ENCODE measurements around the gene INMT. TPM values are rescaled to one million over a fixed set of nuclear protein-coding genes. Genes with fewer than 3 reads are reported as not detected.

INMT gene
- polyA plus RNA-seq, 2 of the 4 experiments (the other 2 are of a cell fraction), result not detected

DNA sequence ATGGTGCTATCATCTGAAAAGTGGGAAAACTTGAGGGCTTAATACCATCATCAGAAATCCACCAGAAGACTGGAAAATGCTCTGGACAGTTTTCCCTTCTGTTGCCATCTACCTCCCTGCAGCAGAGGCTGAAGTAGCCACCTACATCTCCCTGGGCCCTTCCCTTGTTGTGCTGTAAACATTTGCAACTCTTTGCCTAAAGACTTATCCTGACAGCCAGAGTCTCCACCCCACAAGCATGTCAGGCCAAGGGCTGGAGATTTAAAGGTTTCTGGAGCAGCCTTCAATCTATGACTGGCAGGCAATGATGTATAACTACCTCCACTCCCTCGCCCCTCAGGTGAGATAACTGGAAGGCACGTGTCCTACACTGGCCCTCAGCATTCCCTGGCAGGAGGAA is 29.7 kb upstream of the INMT start:
- Histone ChIP-seq H3K27ac (no peak overlapping the region), H3K9me3 (peaks cover 36% of the 10 kb centered on the region), H3K4me2 (no peak overlapping the region), H3K4me1 (peaks cover 6% of the 10 kb centered on the region; the same call in 2 of the 3 replicates), H3K4me3 (no peak overlapping the region)
- DNase-seq (ENCODE audit: low read depth in 1 of 2, low spot score in 1 of 2), result no peak
- FAIRE-seq, result no peak
- ChIA-PET POLR2A (no interaction called here), CTCF (interaction anchor here (6.3 kb wide), 1 partner anchor 18 kb away, joined by 48 read pairs; no protein-coding TSS in a partner anchor)
- TF ChIP-seq, protein P1, sequence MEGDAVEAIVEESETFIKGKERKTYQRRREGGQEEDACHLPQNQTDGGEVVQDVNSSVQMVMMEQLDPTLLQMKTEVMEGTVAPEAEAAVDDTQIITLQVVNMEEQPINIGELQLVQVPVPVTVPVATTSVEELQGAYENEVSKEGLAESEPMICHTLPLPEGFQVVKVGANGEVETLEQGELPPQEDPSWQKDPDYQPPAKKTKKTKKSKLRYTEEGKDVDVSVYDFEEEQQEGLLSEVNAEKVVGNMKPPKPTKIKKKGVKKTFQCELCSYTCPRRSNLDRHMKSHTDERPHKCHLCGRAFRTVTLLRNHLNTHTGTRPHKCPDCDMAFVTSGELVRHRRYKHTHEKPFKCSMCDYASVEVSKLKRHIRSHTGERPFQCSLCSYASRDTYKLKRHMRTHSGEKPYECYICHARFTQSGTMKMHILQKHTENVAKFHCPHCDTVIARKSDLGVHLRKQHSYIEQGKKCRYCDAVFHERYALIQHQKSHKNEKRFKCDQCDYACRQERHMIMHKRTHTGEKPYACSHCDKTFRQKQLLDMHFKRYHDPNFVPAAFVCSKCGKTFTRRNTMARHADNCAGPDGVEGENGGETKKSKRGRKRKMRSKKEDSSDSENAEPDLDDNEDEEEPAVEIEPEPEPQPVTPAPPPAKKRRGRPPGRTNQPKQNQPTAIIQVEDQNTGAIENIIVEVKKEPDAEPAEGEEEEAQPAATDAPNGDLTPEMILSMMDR (IDR thresholded peaks at IDR 0.05), result no peak
- no peak for TF ChIP-seq NR3C1 (IDR thresholded peaks at IDR 0.05)
- TF ChIP-seq NPAS2 (CRISPR knock-in tag; IDR thresholded peaks at IDR 0.05; ENCODE audit: borderline replicate concordance), result no peak
- TF ChIP-seq, protein P2, sequence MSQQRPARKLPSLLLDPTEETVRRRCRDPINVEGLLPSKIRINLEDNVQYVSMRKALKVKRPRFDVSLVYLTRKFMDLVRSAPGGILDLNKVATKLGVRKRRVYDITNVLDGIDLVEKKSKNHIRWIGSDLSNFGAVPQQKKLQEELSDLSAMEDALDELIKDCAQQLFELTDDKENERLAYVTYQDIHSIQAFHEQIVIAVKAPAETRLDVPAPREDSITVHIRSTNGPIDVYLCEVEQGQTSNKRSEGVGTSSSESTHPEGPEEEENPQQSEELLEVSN (IDR thresholded peaks at IDR 0.05; ENCODE audit: borderline replicate concordance, low read depth), result no peak
- TF ChIP-seq, protein P3, sequence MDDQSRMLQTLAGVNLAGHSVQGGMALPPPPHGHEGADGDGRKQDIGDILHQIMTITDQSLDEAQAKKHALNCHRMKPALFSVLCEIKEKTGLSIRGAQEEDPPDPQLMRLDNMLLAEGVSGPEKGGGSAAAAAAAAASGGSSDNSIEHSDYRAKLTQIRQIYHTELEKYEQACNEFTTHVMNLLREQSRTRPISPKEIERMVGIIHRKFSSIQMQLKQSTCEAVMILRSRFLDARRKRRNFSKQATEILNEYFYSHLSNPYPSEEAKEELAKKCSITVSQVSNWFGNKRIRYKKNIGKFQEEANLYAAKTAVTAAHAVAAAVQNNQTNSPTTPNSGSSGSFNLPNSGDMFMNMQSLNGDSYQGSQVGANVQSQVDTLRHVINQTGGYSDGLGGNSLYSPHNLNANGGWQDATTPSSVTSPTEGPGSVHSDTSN (IDR thresholded peaks at IDR 0.05), result no peak
- TF ChIP-seq RCOR1 (IDR thresholded peaks at IDR 0.05; ENCODE audit: low read depth, low read length), result no peak
- TF ChIP-seq CBX8 (IDR thresholded peaks at IDR 0.05), result no peak
- TF ChIP-seq JUN (IDR thresholded peaks at IDR 0.05), result no peak
- TF ChIP-seq RAD21 (conservative IDR thresholded peaks at IDR 0.05 in 1 of 2, IDR thresholded peaks at IDR 0.05 in 1 of 2), result no peak
- TF ChIP-seq, protein P4, sequence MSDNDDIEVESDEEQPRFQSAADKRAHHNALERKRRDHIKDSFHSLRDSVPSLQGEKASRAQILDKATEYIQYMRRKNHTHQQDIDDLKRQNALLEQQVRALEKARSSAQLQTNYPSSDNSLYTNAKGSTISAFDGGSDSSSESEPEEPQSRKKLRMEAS (IDR thresholded peaks at IDR 0.05), result no peak
- 0% methylated on average over 2 of the region's 2 CpGs for WGBS (ENCODE audit: missing lambda C conversion rate)
- ATAC-seq, result no peak

DNA sequence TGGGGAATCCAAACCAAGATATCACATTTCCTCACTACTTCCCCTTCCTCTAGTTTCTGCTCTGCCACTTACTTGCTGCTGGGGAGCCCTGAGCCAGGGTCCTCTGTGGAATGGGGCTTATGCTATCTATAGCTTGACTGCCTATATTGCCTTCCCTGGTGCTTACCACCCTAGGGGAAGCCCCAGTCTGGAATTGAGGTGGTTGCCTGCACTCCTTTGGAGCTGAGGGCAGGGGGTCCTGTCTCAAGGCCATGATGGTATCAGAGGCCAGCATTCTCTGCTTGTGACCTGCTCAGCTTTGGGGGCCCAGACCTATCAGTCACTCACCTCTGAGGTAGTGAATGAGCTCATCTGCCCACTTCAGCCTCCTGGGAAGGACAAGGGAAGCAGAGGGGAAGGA is 29.3 kb upstream of the INMT start:
- ChIA-PET POLR2A (no interaction called here), CTCF (interaction anchor here (6.3 kb wide), 1 partner anchor 17 kb away, joined by 48 read pairs; no protein-coding TSS in a partner anchor)
- no peak overlapping the region for H3K4me2 ChIP-seq
- no peak overlapping the region for H3K27ac ChIP-seq
- no peak for DNase-seq (ENCODE audit: low read depth in 1 of 2, low spot score in 1 of 2)
- H3K9me3 ChIP-seq, result peaks cover 31% of the 10 kb centered on the region
- no peak for FAIRE-seq
- TF ChIP-seq MAFK (IDR thresholded peaks at IDR 0.05; ENCODE audit: partially characterized antibody) (no peak), PHF8 (IDR thresholded peaks at IDR 0.05; ENCODE audit: borderline replicate concordance, low read depth) (no peak), TFCP2L1 (CRISPR knock-in tag; IDR thresholded peaks at IDR 0.05) (no peak)
- TF ChIP-seq, protein P2 (IDR thresholded peaks at IDR 0.05; ENCODE audit: borderline replicate concordance, low read depth), result no peak
- H3K4me3 ChIP-seq, result no peak overlapping the region
- ATAC-seq, result no peak
- peaks cover 6% of the 10 kb centered on the region; the same call in 2 of the 3 replicates for H3K4me1 ChIP-seq

DNA sequence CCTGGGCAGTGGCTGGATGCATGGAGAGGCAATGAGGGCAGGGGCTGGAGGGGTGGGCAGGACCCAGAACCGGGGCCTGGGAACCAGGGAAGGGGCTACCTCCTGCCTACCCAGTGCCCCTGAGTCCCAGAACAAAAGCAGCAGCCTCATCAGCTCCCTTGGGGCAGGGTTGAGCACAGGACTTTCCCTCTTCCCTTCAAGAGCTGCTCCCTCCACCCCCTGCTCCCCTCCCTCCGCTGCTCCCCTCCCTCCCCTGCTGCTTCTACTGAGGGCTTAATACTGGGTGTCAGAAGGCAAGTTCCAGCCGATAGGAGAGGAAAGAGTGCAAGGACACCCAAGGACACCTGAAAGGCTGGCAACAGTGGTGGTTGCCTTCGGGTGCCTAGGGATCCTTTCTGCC is 28.2 kb upstream of the INMT start:
- Histone ChIP-seq H3K4me2 (no peak overlapping the region), H3K4me1 (peaks cover 6% of the 10 kb centered on the region; the same call in 2 of the 3 replicates), H3K27ac (no peak overlapping the region), H3K9me3 (peaks cover 20% of the 10 kb centered on the region), H3K4me3 (no peak overlapping the region)
- DNase-seq (ENCODE audit: low read depth in 1 of 2, low spot score in 1 of 2) (no peak), FAIRE-seq (no peak), ATAC-seq (no peak)
- TF ChIP-seq ZSCAN20 (CRISPR knock-in tag; IDR thresholded peaks at IDR 0.05) (no peak), HEYL (CRISPR knock-in tag; IDR thresholded peaks at IDR 0.05) (no peak), ESRRA (IDR thresholded peaks at IDR 0.05; ENCODE audit: borderline replicate concordance, low read length) (no peak)
- CTCF ChIA-PET, result interaction anchor here (1.4 to 6.3 kb wide), 2 partner anchors 16 to 173 kb away, joined by 4 to 48 read pairs; no protein-coding TSS in a partner anchor
- POLR2A ChIA-PET, result no interaction called here
- WGBS (ENCODE audit: missing lambda C conversion rate), result 6% methylated on average over 3 of the region's 4 CpGs
